Measurements from ENCODE around the gene CHRM4. TPM values are rescaled to one million over a fixed set of nuclear protein-coding genes. Genes with fewer than 3 reads are reported as not detected.
A peak's percentile ranks its signal among the peaks of the same experiment; 100 is the strongest.

The CHRM4 gene
- total and polyA plus RNA-seq, 2 of the 13 experiments (the other 11 are each of a cell fraction or from before 2014, with no cell fraction given), result 0.13 to 0.21 TPM

- TF ChIP-seq SIN3A (IDR thresholded peaks at IDR 0.05; ENCODE audit: borderline replicate concordance, low read depth, low read length), result peak; percentile 49; the same call in 1 of the 2 replicates
- no peak for TF ChIP-seq POLR2AphosphoS5 (IDR thresholded peaks at IDR 0.05; ENCODE audit: low read depth, low read length)
- no peak for TF ChIP-seq ZNF292 (CRISPR knock-in tag; IDR thresholded peaks at IDR 0.05; ENCODE audit: borderline replicate concordance, low read depth)
- no peak for TF ChIP-seq PHF20 (CRISPR knock-in tag; IDR thresholded peaks at IDR 0.05)
- TF ChIP-seq ZNF251 (CRISPR knock-in tag; IDR thresholded peaks at IDR 0.05), result no peak
- TF ChIP-seq CBX5 (CRISPR knock-in tag; IDR thresholded peaks at IDR 0.05; ENCODE audit: borderline replicate concordance), result no peak
- no peak for TF ChIP-seq BHLHE40 (IDR thresholded peaks at IDR 0.05; ENCODE audit: low read length)
- TF ChIP-seq ZNF552 (CRISPR knock-in tag; IDR thresholded peaks at IDR 0.05; ENCODE audit: borderline replicate concordance), result no peak
- TF ChIP-seq, protein P1, sequence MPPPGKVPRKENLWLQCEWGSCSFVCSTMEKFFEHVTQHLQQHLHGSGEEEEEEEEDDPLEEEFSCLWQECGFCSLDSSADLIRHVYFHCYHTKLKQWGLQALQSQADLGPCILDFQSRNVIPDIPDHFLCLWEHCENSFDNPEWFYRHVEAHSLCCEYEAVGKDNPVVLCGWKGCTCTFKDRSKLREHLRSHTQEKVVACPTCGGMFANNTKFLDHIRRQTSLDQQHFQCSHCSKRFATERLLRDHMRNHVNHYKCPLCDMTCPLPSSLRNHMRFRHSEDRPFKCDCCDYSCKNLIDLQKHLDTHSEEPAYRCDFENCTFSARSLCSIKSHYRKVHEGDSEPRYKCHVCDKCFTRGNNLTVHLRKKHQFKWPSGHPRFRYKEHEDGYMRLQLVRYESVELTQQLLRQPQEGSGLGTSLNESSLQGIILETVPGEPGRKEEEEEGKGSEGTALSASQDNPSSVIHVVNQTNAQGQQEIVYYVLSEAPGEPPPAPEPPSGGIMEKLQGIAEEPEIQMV (CRISPR knock-in tag; IDR thresholded peaks at IDR 0.05; ENCODE audit: low read depth), result no peak
- no peak for TF ChIP-seq FOXK1 (CRISPR knock-in tag; IDR thresholded peaks at IDR 0.05; ENCODE audit: borderline replicate concordance, low read depth)
- TF ChIP-seq ARID4A (CRISPR knock-in tag; IDR thresholded peaks at IDR 0.05; ENCODE audit: borderline replicate concordance), result no peak; the same call in 1 of the 2 replicates
- peak; percentile 81 for TF ChIP-seq ELF3 (CRISPR knock-in tag; IDR thresholded peaks at IDR 0.05)
- peak; percentile 81; the same call in 1 of the 3 replicates for TF ChIP-seq MXI1 (IDR thresholded peaks at IDR 0.05; ENCODE audit: borderline replicate concordance, low read depth, low read length)
- no peak for TF ChIP-seq ZNF33B (CRISPR knock-in tag; IDR thresholded peaks at IDR 0.05)
- no peak for TF ChIP-seq AGO1 (IDR thresholded peaks at IDR 0.05; ENCODE audit: low read depth, low read length, poor library complexity, severe bottlenecking)
- TF ChIP-seq GATA4 (IDR thresholded peaks at IDR 0.05; ENCODE audit: borderline replicate concordance, low read depth), result no peak
- TF ChIP-seq, protein P2, sequence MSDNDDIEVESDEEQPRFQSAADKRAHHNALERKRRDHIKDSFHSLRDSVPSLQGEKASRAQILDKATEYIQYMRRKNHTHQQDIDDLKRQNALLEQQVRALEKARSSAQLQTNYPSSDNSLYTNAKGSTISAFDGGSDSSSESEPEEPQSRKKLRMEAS (IDR thresholded peaks at IDR 0.05), result peak; percentile 58; the same call in 1 of the 2 replicates
- TF ChIP-seq TBX2 (CRISPR knock-in tag; IDR thresholded peaks at IDR 0.05; ENCODE audit: borderline replicate concordance), result 0 out of 2 replicates have a peak, but pooled peaks have one; percentile 39
- TF ChIP-seq SAFB2 (CRISPR knock-in tag; IDR thresholded peaks at IDR 0.05; ENCODE audit: borderline replicate concordance, low read depth), result no peak
- no peak for TF ChIP-seq ARID2 (CRISPR knock-in tag; IDR thresholded peaks at IDR 0.05; ENCODE audit: borderline replicate concordance)
- TF ChIP-seq, protein P3, sequence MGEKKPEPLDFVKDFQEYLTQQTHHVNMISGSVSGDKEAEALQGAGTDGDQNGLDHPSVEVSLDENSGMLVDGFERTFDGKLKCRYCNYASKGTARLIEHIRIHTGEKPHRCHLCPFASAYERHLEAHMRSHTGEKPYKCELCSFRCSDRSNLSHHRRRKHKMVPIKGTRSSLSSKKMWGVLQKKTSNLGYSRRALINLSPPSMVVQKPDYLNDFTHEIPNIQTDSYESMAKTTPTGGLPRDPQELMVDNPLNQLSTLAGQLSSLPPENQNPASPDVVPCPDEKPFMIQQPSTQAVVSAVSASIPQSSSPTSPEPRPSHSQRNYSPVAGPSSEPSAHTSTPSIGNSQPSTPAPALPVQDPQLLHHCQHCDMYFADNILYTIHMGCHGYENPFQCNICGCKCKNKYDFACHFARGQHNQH (CRISPR knock-in tag; IDR thresholded peaks at IDR 0.05), result no peak
- no peak for TF ChIP-seq ZNF496 (CRISPR knock-in tag; IDR thresholded peaks at IDR 0.05; ENCODE audit: insufficient replicate concordance)
Observed at GRCh38 chr11:46346886-46347636, 44.5 kb downstream of the CHRM4 start, which contains the start of gene DGKZ (continued).
